Activated effector memory CD4-positive, alpha-beta T cell treated with anti-CD3 and anti-CD28 coated beads, Interleukin-2, amount 50 U/mL, for 16 hours (primary cell): Measurements from ENCODE around the gene SIAH1.
A peak's percentile ranks its signal among the peaks of the same experiment; 100 is the strongest.
"Not testable (repeated sequence)": the region's sequence is repeated elsewhere in the genome, so short reads cannot be mapped to it uniquely, and the experiment has no call there.

Experiments used
- DNase-seq: peaks from one replicate; pipeline ENCODE4 v3.0.0-alpha.2; 2020

Gene SIAH1

GRCh38 chr16:48392407-48392806 lies 7.2 kb upstream of the SIAH1 start:
- DNase-seq, result no peak

- DNase-seq, result no peak
Observed at GRCh38 chr16:48386559-48387312, 1.5 kb upstream of the SIAH1 start.

GRCh38 chr16:48384520-48385252 lies 527 bp downstream of the SIAH1 start:
- peak; percentile 78 for DNase-seq

- DNase-seq, result no peak
Observed at GRCh38 chr16:48383877-48384519, 1.2 kb downstream of the SIAH1 start.

- no peak for DNase-seq
Observed at GRCh38 chr16:48383009-48383876, 2.0 kb downstream of the SIAH1 start.

GRCh38 chr16:48382131-48382530 lies 3.1 kb downstream of the SIAH1 start:
- no peak for DNase-seq

- DNase-seq, result no peak
Observed at GRCh38 chr16:48381201-48381600, 4.0 kb downstream of the SIAH1 start.

GRCh38 chr16:48378836-48379235 lies 6.4 kb downstream of the SIAH1 start:
- DNase-seq, result no peak

- no peak for DNase-seq
Observed at GRCh38 chr16:48378276-48378675, 6.9 kb downstream of the SIAH1 start.

- DNase-seq, result not testable (repeated sequence)
Observed at GRCh38 chr16:48377301-48377700, 7.9 kb downstream of the SIAH1 start.

- DNase-seq, result no peak
Observed at GRCh38 chr16:48374255-48374654, 11.0 kb downstream of the SIAH1 start.

- no peak for DNase-seq
Observed at GRCh38 chr16:48373258-48374029, 11.8 kb downstream of the SIAH1 start.

- DNase-seq, result no peak
Observed at GRCh38 chr16:48372744-48373143, 12.5 kb downstream of the SIAH1 start.

- DNase-seq, result no peak
Observed at GRCh38 chr16:48371393-48371780, 13.8 kb downstream of the SIAH1 start.

GRCh38 chr16:48370668-48371392 lies 14.4 kb downstream of the SIAH1 start:
- DNase-seq, result not testable (repeated sequence)

GRCh38 chr16:48370229-48370628 lies 15.0 kb downstream of the SIAH1 start:
- no peak for DNase-seq

- DNase-seq, result no peak
Observed at GRCh38 chr16:48369765-48370164, 15.4 kb downstream of the SIAH1 start.

- DNase-seq, result no peak
Observed at GRCh38 chr16:48367441-48368049, 17.7 kb downstream of the SIAH1 start.

- DNase-seq, result peak; percentile 80
Observed at GRCh38 chr16:48366165-48367093, 18.8 kb downstream of the SIAH1 start.
